CD4-positive, alpha-beta T cell (primary cell): ENCODE results near the gene KCND3. TPM values are rescaled to one million over a fixed set of nuclear protein-coding genes. Genes with fewer than 3 reads are reported as not detected.

ENCODE experiments used
- ATAC-seq: fragments of 200-7000 bp; cut with Tn5 transposase; one replicate; pipeline ENCODE4 v1.10.0; 2022; ENCODE audit warnings: mild to moderate bottlenecking; ENCODE audit not compliant: poor library complexity
- CTCF ChIA-PET: fragments of 350-600 bp; sonication (Branson Sonifier 250); formaldehyde crosslinking; loops from one replicate; lab custom pipeline; 2021; ENCODE audit warnings: antibody characterized with exemption, inconsistent platforms; lab: Charles Lee
- POLR2A ChIA-PET: fragments of 350-600 bp; sonication (Branson Sonifier 250); formaldehyde crosslinking; loops from one replicate; lab custom pipeline; 2021; ENCODE audit warnings: antibody characterized with exemption, inconsistent platforms; lab: Charles Lee
- DNase-seq, 14 experiments: peaks; one replicate each; pipeline ENCODE4 v3.0.0-alpha.2; 2013 to 2020; ENCODE audit warnings: mixed read lengths in 2 of 14
- H3K27ac ChIP-seq, 2 donors: one replicate each; pipeline versions ENCODE4 v1.5.1 to v1.7.0; 2013; ENCODE audit warnings: low read length in 2 of 2, low read depth in 1 of 2, mild to moderate bottlenecking in 1 of 2
- H3K27me3 ChIP-seq, 2 experiments: 1 replicate in 1 of 2; 2 replicates in 1 of 2; pipeline versions ENCODE4 v1.6.1 to v1.7.0; 2013; ENCODE audit warnings: low read length in 2 of 2, control low read depth in 1 of 2, mild to moderate bottlenecking in 1 of 2, moderate library complexity in 1 of 2; ENCODE audit not compliant: insufficient read depth in 2 of 2, control insufficient read depth in 1 of 2
- H3K36me3 ChIP-seq: one replicate; pipeline ENCODE4 v1.6.1; 2013; ENCODE audit warnings: low read length, control low read depth; ENCODE audit not compliant: insufficient read depth
- H3K4me1 ChIP-seq: one replicate; pipeline ENCODE4 v1.6.1; 2013; ENCODE audit warnings: low read length, control low read depth; ENCODE audit not compliant: insufficient read depth
- H3K4me3 ChIP-seq: one replicate; pipeline ENCODE4 v1.5.1; 2013; ENCODE audit warnings: mild to moderate bottlenecking, low read length, moderate library complexity
- H3K9me3 ChIP-seq, 2 experiments: 1 replicate in 1 of 2; 2 replicates in 1 of 2; pipeline versions ENCODE4 v1.6.1 to v1.7.0; 2013; ENCODE audit warnings: low read length in 2 of 2, mild to moderate bottlenecking in 2 of 2, control low read depth in 1 of 2, moderate library complexity in 1 of 2; ENCODE audit not compliant: control insufficient read depth in 1 of 2, insufficient read depth in 1 of 2
- H3K27ac Mint-ChIP-seq: one replicate; pipeline ENCODE4 v1.8.0; 2020; ENCODE audit warnings: mixed read lengths
- H3K27me3 Mint-ChIP-seq: one replicate; pipeline ENCODE4 v1.8.0; 2021; ENCODE audit warnings: mixed read lengths
- H3K36me3 Mint-ChIP-seq: one replicate; pipeline ENCODE4 v1.8.0; 2021; ENCODE audit warnings: low read depth, mixed read lengths
- H3K4me1 Mint-ChIP-seq: one replicate; pipeline ENCODE4 v1.8.0; 2021; ENCODE audit warnings: low read depth, mixed read lengths
- H3K4me3 Mint-ChIP-seq: one replicate; pipeline ENCODE4 v1.8.0; 2020; ENCODE audit warnings: mild to moderate bottlenecking, mixed read lengths
- H3K9me3 Mint-ChIP-seq: one replicate; pipeline ENCODE4 v1.8.0; 2020; ENCODE audit warnings: mixed read lengths
- CTCF ChIP-seq: fragments of 200-600 bp; IDR thresholded peaks from one replicate; pipeline ENCODE4 v1.8.0; 2022; ENCODE audit warnings: antibody characterized with exemption, mild to moderate bottlenecking
- intact Hi-C, 2 experiments: fragments of 100-400 bp; cut with DNase I in 1 of 2; cut with micrococcal nuclease in 1 of 2; formaldehyde crosslinking; loops; one replicate each; pipeline versions ENCODE4 v1.15.1 to v1.9.0; 2023 to 2025; cut with DNase I, micrococcal nuclease
- total RNA-seq, 174 experiments: library from RNA in 2 of 174; stranded (reverse) in 2 of 174; gene quantifications; one replicate each; pipeline ENCODE4 v1.2.3 and lab custom pipeline; 2021 to 2026

Gene KCND3
- total RNA-seq, 2 experiments from 2014 or later, result 0.05 TPM; not detected in 1

- TF ChIP-seq CTCF, result no peak
- no peaks in the 10 kb centered on the region for H3K4me1 ChIP-seq
- H3K27me3 ChIP-seq, result peaks cover 0 to 7% of the 10 kb centered on the region in 2 experiments
- Mint-ChIP-seq H3K9me3 (no peaks in the 10 kb centered on the region), H3K27me3 (peaks cover 14% of the 10 kb centered on the region), H3K4me3 (no peak overlapping the region), H3K27ac (no peak overlapping the region), H3K4me1 (no peaks in the 10 kb centered on the region), H3K36me3 (no peaks in the 10 kb centered on the region)
- intact Hi-C loops, result no loop called here
- H3K9me3 ChIP-seq, result no peaks in the 10 kb centered on the region
- ChIA-PET CTCF (no interaction called here), POLR2A (no interaction called here)
- ATAC-seq, result no peak
- H3K4me3 ChIP-seq, result no peak overlapping the region
- DNase-seq, result no peak
- H3K36me3 ChIP-seq, result no peaks in the 10 kb centered on the region
- no peak overlapping the region for H3K27ac ChIP-seq
Measured at GRCh38 chr1:111937147-111937725, 52.2 kb downstream of the KCND3 start.

GRCh38 chr1:111934106-111934852 lies 55.2 kb downstream of the KCND3 start:
- CTCF ChIA-PET, result no interaction called here
- Mint-ChIP-seq H3K4me1 (no peaks in the 10 kb centered on the region), H3K36me3 (no peaks in the 10 kb centered on the region), H3K27ac (no peak overlapping the region), H3K27me3 (peaks cover 11% of the 10 kb centered on the region), H3K4me3 (no peak overlapping the region), H3K9me3 (no peaks in the 10 kb centered on the region)
- intact Hi-C loops, result no loop called here
- DNase-seq (no peak), ATAC-seq (no peak)
- no peak for TF ChIP-seq CTCF
- H3K4me3 ChIP-seq, result no peak overlapping the region
- no peak overlapping the region for H3K27ac ChIP-seq
- POLR2A ChIA-PET, result no interaction called here
- no peaks in the 10 kb centered on the region for H3K36me3 ChIP-seq
- no peaks in the 10 kb centered on the region for H3K4me1 ChIP-seq
- peaks cover 0 to 3% of the 10 kb centered on the region in 2 experiments for H3K27me3 ChIP-seq
- no peaks in the 10 kb centered on the region for H3K9me3 ChIP-seq

GRCh38 chr1:111930356-111930755 lies 59.1 kb downstream of the KCND3 start:
- Mint-ChIP-seq H3K9me3 (no peaks in the 10 kb centered on the region), H3K36me3 (no peaks in the 10 kb centered on the region), H3K4me3 (no peak overlapping the region), H3K4me1 (no peaks in the 10 kb centered on the region), H3K27ac (no peak overlapping the region), H3K27me3 (peaks cover 15% of the 10 kb centered on the region)
- intact Hi-C loops, result no loop called here
- no peak for DNase-seq
- H3K9me3 ChIP-seq, result no peaks in the 10 kb centered on the region
- CTCF ChIA-PET, result no interaction called here
- ATAC-seq, result no peak
- POLR2A ChIA-PET, result no interaction called here
- H3K36me3 ChIP-seq, result no peaks in the 10 kb centered on the region
- H3K27ac ChIP-seq, result no peak overlapping the region
- H3K27me3 ChIP-seq, result peaks cover 0 to 3% of the 10 kb centered on the region in 2 experiments
- no peak for TF ChIP-seq CTCF
- no peak overlapping the region for H3K4me3 ChIP-seq
- no peaks in the 10 kb centered on the region for H3K4me1 ChIP-seq
